ENCODE results near the gene PYGO1. TPM values are rescaled to one million over a fixed set of nuclear protein-coding genes. Genes with fewer than 3 reads are reported as not detected.
"Not testable (repeated sequence)": the region's sequence is repeated elsewhere in the genome, so short reads cannot be mapped to it uniquely, and the experiment has no call there.

Gene PYGO1
- total RNA-seq, 1 donor from 2014 or later, result 4.4 TPM

DNA sequence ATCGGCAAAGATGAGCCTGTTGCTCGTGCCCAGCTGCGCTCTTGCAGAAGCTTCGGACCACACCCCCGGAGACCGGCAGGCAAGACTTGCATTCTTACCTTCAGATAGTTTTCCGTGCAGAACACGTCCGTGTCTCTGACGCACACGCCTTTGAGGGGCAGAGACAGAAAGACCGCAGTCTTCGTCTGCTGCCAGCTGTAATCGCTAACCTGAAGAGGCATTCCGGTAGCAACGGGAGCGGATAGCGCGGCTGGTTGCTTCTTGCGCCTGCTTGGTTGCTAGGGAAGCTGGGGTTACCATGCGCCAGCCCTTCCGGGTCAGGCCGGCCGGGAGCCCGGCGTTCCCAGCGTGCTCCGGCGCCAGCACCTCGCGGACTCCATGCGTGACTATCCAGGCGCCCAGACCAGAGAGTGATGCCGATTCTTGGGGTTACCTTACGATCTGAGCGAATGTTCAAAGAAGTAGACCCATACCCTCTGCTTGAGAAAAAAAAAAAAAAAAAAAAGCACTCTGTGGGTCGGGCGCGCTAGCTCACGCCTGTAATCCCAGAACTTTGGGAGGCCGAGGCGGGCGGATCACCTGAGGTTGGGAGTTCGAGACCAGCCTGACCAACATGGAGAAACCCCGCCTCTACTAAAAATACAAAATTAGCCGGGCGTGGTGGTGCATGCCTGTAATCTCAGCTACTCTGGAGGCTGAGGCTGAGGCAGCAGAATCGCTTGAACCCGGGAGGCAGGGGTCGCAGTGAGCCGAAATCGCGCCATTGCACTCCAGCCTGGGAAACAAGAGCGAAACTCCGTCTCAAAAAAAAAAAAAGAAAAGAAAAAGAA, 89.8 kb downstream of the PYGO1 start:
- intact Hi-C loops (cut with DNase I); DNase-seq (ENCODE audit: extremely low spot score in 2 of 2); H3K36me3 ChIP-seq; H3K27me3 ChIP-seq; H3K27ac ChIP-seq; H3K9me3 ChIP-seq: not testable (repeated sequence)
- peak in 1 of 2 donors; percentile 25 for TF ChIP-seq POLR2AphosphoS5 (IDR thresholded peaks at IDR 0.05; ENCODE audit: insufficient read depth in 1 of 2, low read depth in 1 of 2)
- H3K4me3 ChIP-seq, result peak overlapping the region; percentile 63 to 73
- peaks cover 15% of the 10 kb centered on the region for H3K4me1 ChIP-seq

DNA sequence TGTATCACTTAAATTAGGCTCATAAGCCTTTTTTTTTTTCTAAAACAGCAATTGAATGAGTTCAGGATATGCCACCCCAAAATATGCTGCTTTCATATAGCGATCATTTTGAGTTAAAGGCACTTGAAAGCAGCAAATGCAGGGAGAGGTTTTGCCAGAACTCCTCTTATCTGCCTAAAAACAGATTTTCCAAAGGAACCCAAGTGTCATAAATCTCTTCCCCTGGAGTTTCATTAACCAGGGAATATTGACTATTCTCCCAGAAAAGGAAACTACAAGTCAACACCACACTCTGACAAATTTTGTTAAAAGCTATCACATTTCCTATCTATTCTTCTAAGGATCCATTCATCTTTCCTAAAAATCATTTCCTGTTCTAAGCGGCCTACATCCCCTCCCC, 91.4 kb downstream of the PYGO1 start:
- Histone ChIP-seq H3K9me3 (no peaks in the 10 kb centered on the region), H3K27ac (no peak overlapping the region), H3K4me3 (no peak overlapping the region), H3K4me1 (peaks cover 15% of the 10 kb centered on the region), H3K27me3 (no peaks in the 10 kb centered on the region), H3K36me3 (no peaks in the 10 kb centered on the region)
- no peak for DNase-seq (ENCODE audit: extremely low spot score in 2 of 2)
- intact Hi-C loops (cut with DNase I), result no loop called here
- TF ChIP-seq, protein P1, sequence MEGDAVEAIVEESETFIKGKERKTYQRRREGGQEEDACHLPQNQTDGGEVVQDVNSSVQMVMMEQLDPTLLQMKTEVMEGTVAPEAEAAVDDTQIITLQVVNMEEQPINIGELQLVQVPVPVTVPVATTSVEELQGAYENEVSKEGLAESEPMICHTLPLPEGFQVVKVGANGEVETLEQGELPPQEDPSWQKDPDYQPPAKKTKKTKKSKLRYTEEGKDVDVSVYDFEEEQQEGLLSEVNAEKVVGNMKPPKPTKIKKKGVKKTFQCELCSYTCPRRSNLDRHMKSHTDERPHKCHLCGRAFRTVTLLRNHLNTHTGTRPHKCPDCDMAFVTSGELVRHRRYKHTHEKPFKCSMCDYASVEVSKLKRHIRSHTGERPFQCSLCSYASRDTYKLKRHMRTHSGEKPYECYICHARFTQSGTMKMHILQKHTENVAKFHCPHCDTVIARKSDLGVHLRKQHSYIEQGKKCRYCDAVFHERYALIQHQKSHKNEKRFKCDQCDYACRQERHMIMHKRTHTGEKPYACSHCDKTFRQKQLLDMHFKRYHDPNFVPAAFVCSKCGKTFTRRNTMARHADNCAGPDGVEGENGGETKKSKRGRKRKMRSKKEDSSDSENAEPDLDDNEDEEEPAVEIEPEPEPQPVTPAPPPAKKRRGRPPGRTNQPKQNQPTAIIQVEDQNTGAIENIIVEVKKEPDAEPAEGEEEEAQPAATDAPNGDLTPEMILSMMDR (IDR thresholded peaks at IDR 0.05), result no peak
- TF ChIP-seq POLR2AphosphoS5 (IDR thresholded peaks at IDR 0.05; ENCODE audit: insufficient read depth in 1 of 2, low read depth in 1 of 2), result no peak
- no peak for TF ChIP-seq POLR2A (IDR thresholded peaks at IDR 0.05)

DNA sequence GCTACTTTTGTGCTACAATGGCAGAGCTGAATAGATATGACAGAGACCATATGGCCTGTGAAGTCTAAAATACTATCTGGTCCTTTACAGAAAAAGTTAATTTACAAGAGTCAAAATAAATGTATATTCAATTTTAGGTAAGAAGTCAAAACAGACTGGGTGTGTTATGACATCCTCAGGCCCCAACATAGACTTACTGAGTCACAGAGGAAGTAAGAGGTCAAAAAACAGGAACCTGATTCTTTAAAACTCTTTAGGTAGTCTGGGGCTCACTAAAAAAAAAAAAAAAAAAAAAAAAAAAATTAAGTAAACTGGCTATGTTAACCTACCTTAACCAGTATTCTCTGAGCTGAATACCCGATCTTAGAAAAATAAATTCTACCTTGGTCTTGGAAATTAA, 93.2 kb downstream of the PYGO1 start:
- intact Hi-C loops (cut with DNase I), result no loop called here
- Histone ChIP-seq H3K27me3 (no peaks in the 10 kb centered on the region), H3K4me3 (no peak overlapping the region), H3K27ac (no peak overlapping the region), H3K36me3 (no peaks in the 10 kb centered on the region), H3K4me1 (peaks cover 15% of the 10 kb centered on the region), H3K9me3 (no peaks in the 10 kb centered on the region)
- TF ChIP-seq, protein P1 (IDR thresholded peaks at IDR 0.05), result no peak
- TF ChIP-seq POLR2A (IDR thresholded peaks at IDR 0.05) (no peak), POLR2AphosphoS5 (IDR thresholded peaks at IDR 0.05; ENCODE audit: insufficient read depth in 1 of 2, low read depth in 1 of 2) (no peak)
- no peak for DNase-seq (ENCODE audit: extremely low spot score in 2 of 2)

DNA sequence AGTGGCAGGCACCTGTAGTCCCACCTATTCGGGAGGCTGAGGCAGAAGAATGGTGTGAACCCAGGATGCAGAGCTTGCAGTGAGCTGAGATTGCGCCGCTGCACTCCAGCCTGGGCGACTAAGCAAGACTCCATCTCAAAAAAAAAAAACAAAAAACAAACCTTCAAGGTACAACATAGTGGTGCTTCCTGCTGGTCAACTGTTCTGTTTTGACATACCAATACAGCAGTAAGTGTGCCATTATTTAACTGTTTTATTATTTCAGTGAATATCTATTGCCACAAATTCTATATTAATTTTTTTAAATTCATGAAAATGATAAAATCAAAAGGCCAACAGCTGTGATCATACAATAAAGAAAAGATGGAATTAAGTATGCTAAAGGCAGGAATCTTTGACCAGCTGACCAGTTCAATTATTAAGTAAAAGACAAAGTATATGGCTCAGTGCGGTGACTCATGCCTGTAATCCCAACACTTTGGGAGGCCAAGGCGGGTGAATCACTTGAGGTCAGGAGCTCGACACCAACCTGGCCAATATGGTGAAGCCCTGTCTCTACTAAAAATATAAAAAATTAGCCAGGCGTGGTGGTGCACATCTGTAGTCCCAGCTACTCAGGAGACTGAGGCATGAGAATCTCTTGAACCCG, 99.1 kb downstream of the PYGO1 start:
- H3K27me3 ChIP-seq; H3K4me1 ChIP-seq; H3K36me3 ChIP-seq; H3K4me3 ChIP-seq; H3K27ac ChIP-seq; intact Hi-C loops (cut with DNase I); DNase-seq (ENCODE audit: extremely low spot score in 2 of 2); H3K9me3 ChIP-seq: not testable (repeated sequence)

Other genes starting within 250 kb of the PYGO1 start
- gene CCPG1, start 180.0 kb downstream of the PYGO1 start, total RNA-seq, result 23.1 TPM
- gene PIERCE2, start 179.8 kb downstream of the PYGO1 start, total RNA-seq, result not detected
- not detected for gene DNAAF4, start 80.1 kb downstream of the PYGO1 start, total RNA-seq
- 5.2 TPM for gene PRTG, start 154.8 kb upstream of the PYGO1 start, total RNA-seq